Ishikawa (cell line): Measurements from ENCODE around the gene CD300LB.

Experiments used
- CEBPB ChIP-seq: IDR thresholded peaks from 2 replicates; pipeline ENCODE4 v1.6.1; 2012
- CREB1 ChIP-seq: IDR thresholded peaks from 2 replicates; pipeline ENCODE4 v1.6.1; 2012; ENCODE audit warnings: low read depth
- EGR1 ChIP-seq: IDR thresholded peaks from 2 replicates; pipeline ENCODE4 v1.6.1; 2012
- EP300 ChIP-seq: IDR thresholded peaks from 2 replicates; pipeline ENCODE4 v1.6.1; 2012; ENCODE audit warnings: borderline replicate concordance
- FOXM1 ChIP-seq: IDR thresholded peaks from 2 replicates; pipeline ENCODE4 v1.6.1; 2012; ENCODE audit warnings: low read depth, borderline replicate concordance
- RAD21 ChIP-seq: IDR thresholded peaks from 2 replicates; pipeline ENCODE4 v1.6.1; 2012; ENCODE audit warnings: low read depth
- TAF1 ChIP-seq: IDR thresholded peaks from 2 replicates; pipeline ENCODE4 v1.6.1; 2012; ENCODE audit warnings: low read depth, mild to moderate bottlenecking
- TCF12 ChIP-seq: IDR thresholded peaks from 2 replicates; pipeline ENCODE4 v1.6.1; 2012; ENCODE audit warnings: low read depth
- TEAD4 ChIP-seq: IDR thresholded peaks from 2 replicates; pipeline ENCODE4 v1.6.1; 2012
- YY1 ChIP-seq: IDR thresholded peaks from 2 replicates; pipeline ENCODE4 v1.6.1; 2012; ENCODE audit warnings: low read depth
- ZBTB7A ChIP-seq: IDR thresholded peaks from 2 replicates; pipeline ENCODE4 v1.6.1; 2012; ENCODE audit warnings: low read depth
- TF ChIP-seq, protein P1 (sequence below): IDR thresholded peaks from 2 replicates; pipeline ENCODE4 v1.6.1; 2012; ENCODE audit warnings: low read depth, mild to moderate bottlenecking
- TF ChIP-seq, protein P2 (sequence below): IDR thresholded peaks from 2 replicates; pipeline ENCODE4 v1.6.1; 2012
- TF ChIP-seq, protein P3 (sequence below): IDR thresholded peaks from 2 replicates; pipeline ENCODE4 v1.6.1; 2012

DNA sequence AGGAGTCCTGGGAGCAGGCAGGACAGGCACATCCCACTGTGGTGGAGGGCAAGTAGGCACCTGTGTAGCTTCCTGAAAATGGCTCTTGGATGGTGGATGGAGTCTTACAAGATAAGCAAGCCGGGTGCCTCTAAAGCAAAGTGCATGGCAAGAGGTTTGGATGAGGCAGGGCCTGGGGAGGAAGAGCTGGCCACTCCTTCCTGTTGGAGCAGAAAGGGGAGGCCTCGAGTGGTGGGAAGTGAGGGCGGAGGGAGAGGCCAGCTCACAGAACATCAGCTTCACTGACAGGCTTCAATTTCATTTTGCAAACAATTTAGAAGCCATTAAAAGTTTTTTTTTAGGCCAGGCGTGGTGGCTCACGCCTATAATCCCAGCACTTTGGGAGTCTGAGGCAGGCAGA lies 33.8 kb downstream of the CD300LB start:
- TF ChIP-seq, protein P1, sequence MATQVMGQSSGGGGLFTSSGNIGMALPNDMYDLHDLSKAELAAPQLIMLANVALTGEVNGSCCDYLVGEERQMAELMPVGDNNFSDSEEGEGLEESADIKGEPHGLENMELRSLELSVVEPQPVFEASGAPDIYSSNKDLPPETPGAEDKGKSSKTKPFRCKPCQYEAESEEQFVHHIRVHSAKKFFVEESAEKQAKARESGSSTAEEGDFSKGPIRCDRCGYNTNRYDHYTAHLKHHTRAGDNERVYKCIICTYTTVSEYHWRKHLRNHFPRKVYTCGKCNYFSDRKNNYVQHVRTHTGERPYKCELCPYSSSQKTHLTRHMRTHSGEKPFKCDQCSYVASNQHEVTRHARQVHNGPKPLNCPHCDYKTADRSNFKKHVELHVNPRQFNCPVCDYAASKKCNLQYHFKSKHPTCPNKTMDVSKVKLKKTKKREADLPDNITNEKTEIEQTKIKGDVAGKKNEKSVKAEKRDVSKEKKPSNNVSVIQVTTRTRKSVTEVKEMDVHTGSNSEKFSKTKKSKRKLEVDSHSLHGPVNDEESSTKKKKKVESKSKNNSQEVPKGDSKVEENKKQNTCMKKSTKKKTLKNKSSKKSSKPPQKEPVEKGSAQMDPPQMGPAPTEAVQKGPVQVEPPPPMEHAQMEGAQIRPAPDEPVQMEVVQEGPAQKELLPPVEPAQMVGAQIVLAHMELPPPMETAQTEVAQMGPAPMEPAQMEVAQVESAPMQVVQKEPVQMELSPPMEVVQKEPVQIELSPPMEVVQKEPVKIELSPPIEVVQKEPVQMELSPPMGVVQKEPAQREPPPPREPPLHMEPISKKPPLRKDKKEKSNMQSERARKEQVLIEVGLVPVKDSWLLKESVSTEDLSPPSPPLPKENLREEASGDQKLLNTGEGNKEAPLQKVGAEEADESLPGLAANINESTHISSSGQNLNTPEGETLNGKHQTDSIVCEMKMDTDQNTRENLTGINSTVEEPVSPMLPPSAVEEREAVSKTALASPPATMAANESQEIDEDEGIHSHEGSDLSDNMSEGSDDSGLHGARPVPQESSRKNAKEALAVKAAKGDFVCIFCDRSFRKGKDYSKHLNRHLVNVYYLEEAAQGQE = no peak
- TF ChIP-seq, protein P2, sequence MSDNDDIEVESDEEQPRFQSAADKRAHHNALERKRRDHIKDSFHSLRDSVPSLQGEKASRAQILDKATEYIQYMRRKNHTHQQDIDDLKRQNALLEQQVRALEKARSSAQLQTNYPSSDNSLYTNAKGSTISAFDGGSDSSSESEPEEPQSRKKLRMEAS = no peak
- TF ChIP-seq RAD21 = no peak
- no peak for TF ChIP-seq EGR1
- no peak for TF ChIP-seq CEBPB
- TF ChIP-seq TAF1 = no peak
- TF ChIP-seq EP300 = no peak
- TF ChIP-seq ZBTB7A = no peak
- no peak for TF ChIP-seq CREB1
- TF ChIP-seq, protein P3, sequence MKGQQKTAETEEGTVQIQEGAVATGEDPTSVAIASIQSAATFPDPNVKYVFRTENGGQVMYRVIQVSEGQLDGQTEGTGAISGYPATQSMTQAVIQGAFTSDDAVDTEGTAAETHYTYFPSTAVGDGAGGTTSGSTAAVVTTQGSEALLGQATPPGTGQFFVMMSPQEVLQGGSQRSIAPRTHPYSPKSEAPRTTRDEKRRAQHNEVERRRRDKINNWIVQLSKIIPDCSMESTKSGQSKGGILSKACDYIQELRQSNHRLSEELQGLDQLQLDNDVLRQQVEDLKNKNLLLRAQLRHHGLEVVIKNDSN = no peak
- TF ChIP-seq FOXM1 = no peak
- TF ChIP-seq YY1 = no peak
- no peak for TF ChIP-seq TCF12
- no peak for TF ChIP-seq TEAD4
